Neural cell (in vitro differentiated cells): ENCODE results near the gene AOAH. TPM values are rescaled to one million over a fixed set of nuclear protein-coding genes. Genes with fewer than 3 reads are reported as not detected.

Source experiments
- H2AFZ ChIP-seq: fragments of 200-600, 300-800 bp; sonication (generic), shearing (Covaris generic); 2 replicates; pipeline ENCODE4 v1.6.0; 2014; ENCODE audit warnings: low read depth, mild to moderate bottlenecking, antibody characterized with exemption, low read length, moderate library complexity
- H3F3A ChIP-seq: fragments of 200-600 bp; shearing (Covaris generic); 2 replicates; pipeline ENCODE4 v1.6.1; 2016; ENCODE audit warnings: mild to moderate bottlenecking, moderate library complexity, mixed read lengths, antibody characterized with exemption, low read length; ENCODE audit not compliant: insufficient read depth, poor library complexity, severe bottlenecking
- H3K27ac ChIP-seq: fragments of 200-600, 300-800 bp; sonication (generic), shearing (Covaris generic); 2 replicates; pipeline ENCODE4 v1.5.1; 2014; ENCODE audit warnings: mild to moderate bottlenecking, low read length, moderate library complexity
- H3K27me3 ChIP-seq: fragments of 300-800, 200-600 bp; sonication (generic), shearing (Covaris generic); 2 replicates; pipeline ENCODE4 v1.6.0; 2014; ENCODE audit warnings: mild to moderate bottlenecking, low read depth, low read length, moderate library complexity; ENCODE audit not compliant: insufficient read depth
- H3K36me3 ChIP-seq: fragments of 300-800, 200-600 bp; sonication (generic), shearing (Covaris generic); 2 replicates; pipeline ENCODE4 v1.5.1; 2014; ENCODE audit warnings: mild to moderate bottlenecking, antibody characterized with exemption, low read length, moderate library complexity; ENCODE audit not compliant: insufficient read depth
- H3K4me2 ChIP-seq: fragments of 300-800, 200-600 bp; sonication (generic), shearing (Covaris generic); 2 replicates; pipeline ENCODE4 v1.6.0; 2014; ENCODE audit warnings: mild to moderate bottlenecking, low read length
- H3K4me3 ChIP-seq: fragments of 300-800, 200-600 bp; sonication (generic), shearing (Covaris generic); 2 replicates; pipeline ENCODE4 v1.5.1; 2014; ENCODE audit warnings: mild to moderate bottlenecking, low read length, moderate library complexity
- H3K79me2 ChIP-seq: fragments of 200-600 bp; shearing (Covaris generic); replicated peaks from 2 replicates; pipeline ENCODE4 v1.6.0; 2014; ENCODE audit warnings: mild to moderate bottlenecking, low read length, moderate library complexity; ENCODE audit not compliant: insufficient read depth
- H3K9ac ChIP-seq: fragments of 300-800, 200-600 bp; sonication (generic), shearing (Covaris generic); 2 replicates; pipeline ENCODE4 v1.6.1; 2016; ENCODE audit warnings: mild to moderate bottlenecking, low read length, mixed read lengths
- H3K9me2 ChIP-seq: fragments of 200-600 bp; shearing (Covaris generic); 2 replicates; pipeline ENCODE4 v1.6.1; 2016; ENCODE audit warnings: mild to moderate bottlenecking, low read length, mixed read lengths; ENCODE audit not compliant: insufficient read depth
- H3K9me3 ChIP-seq: fragments of 200-600, 300-800 bp; sonication (generic), shearing (Covaris generic); 2 replicates; pipeline ENCODE4 v1.6.1; 2016; ENCODE audit warnings: mild to moderate bottlenecking, mixed run types, low read length, moderate library complexity, mixed read lengths
- H4K20me1 ChIP-seq: fragments of 200-600 bp; shearing (Covaris generic); 2 replicates; pipeline ENCODE4 v1.6.1; 2016; ENCODE audit warnings: mild to moderate bottlenecking, mixed run types; ENCODE audit not compliant: insufficient read depth
- EP300 ChIP-seq: fragments of 450-650 bp; conservative IDR thresholded peaks from 2 replicates; pipeline ENCODE4 v1.6.1; 2014; ENCODE audit warnings: antibody characterized with exemption, mild to moderate bottlenecking, moderate library complexity; ENCODE audit not compliant: poor library complexity, severe bottlenecking
- EZH2 ChIP-seq: fragments of 200-600, 300-800 bp; shearing (Covaris generic), sonication (generic); IDR thresholded peaks from 2 replicates; pipeline ENCODE4 v1.6.1; 2014; ENCODE audit warnings: antibody characterized with exemption, low read length, borderline replicate concordance, mild to moderate bottlenecking; ENCODE audit not compliant: insufficient read depth, poor library complexity, severe bottlenecking
- MXI1 ChIP-seq: fragments of 450-650 bp; conservative IDR thresholded peaks from 2 replicates; pipeline ENCODE4 v1.6.1; 2014; ENCODE audit warnings: antibody characterized with exemption, mild to moderate bottlenecking; ENCODE audit not compliant: poor library complexity, severe bottlenecking
- POLR2AphosphoS5 ChIP-seq: IDR thresholded peaks from 2 replicates; pipeline ENCODE4 v1.6.1; 2012
- RAD21 ChIP-seq: fragments of 450-650 bp; conservative IDR thresholded peaks from 2 replicates; pipeline ENCODE4 v1.6.1; 2014; ENCODE audit warnings: antibody characterized with exemption, mild to moderate bottlenecking, moderate library complexity
- SMC3 ChIP-seq: fragments of 450-650 bp; conservative IDR thresholded peaks from 2 replicates; pipeline ENCODE4 v1.6.1; 2014; ENCODE audit warnings: antibody characterized with exemption, mild to moderate bottlenecking, moderate library complexity; ENCODE audit not compliant: poor library complexity
- TAF1 ChIP-seq: IDR thresholded peaks from 2 replicates; pipeline ENCODE4 v1.6.1; 2012; ENCODE audit warnings: low read depth
- polyA plus RNA-seq: library from polyadenylated mRNA; depleted of rRNA; stranded (reverse); fragments of >200 nt; gene quantifications from 2 replicates; pipeline ENCODE4 v1.2.3, GENCODE V29; 2014
- TF ChIP-seq, protein P1 (sequence below): fragments of 450-650 bp; IDR thresholded peaks from 2 replicates; pipeline ENCODE4 v1.5.1; 2014; ENCODE audit warnings: antibody characterized with exemption, mild to moderate bottlenecking, moderate library complexity; ENCODE audit not compliant: poor library complexity, severe bottlenecking
- TF ChIP-seq, protein P2 (sequence below): IDR thresholded peaks from 2 replicates; pipeline ENCODE4 v1.6.1; 2012; ENCODE audit warnings: borderline replicate concordance

The AOAH gene
- polyA plus RNA-seq, 1 donor from 2014 or later = 4.3 TPM

- no peak overlapping the region for H3K4me2 ChIP-seq
- no peak overlapping the region for H3K27ac ChIP-seq
- no peak overlapping the region for H2AFZ ChIP-seq
- no peaks in the 10 kb centered on the region for H3K36me3 ChIP-seq
- H3F3A ChIP-seq = no peaks in the 10 kb centered on the region
- no peak for TF ChIP-seq TAF1
- TF ChIP-seq EZH2 = no peak
- TF ChIP-seq SMC3 = no peak
- TF ChIP-seq RAD21 = no peak
- no peak for TF ChIP-seq POLR2AphosphoS5
- TF ChIP-seq, protein P1, sequence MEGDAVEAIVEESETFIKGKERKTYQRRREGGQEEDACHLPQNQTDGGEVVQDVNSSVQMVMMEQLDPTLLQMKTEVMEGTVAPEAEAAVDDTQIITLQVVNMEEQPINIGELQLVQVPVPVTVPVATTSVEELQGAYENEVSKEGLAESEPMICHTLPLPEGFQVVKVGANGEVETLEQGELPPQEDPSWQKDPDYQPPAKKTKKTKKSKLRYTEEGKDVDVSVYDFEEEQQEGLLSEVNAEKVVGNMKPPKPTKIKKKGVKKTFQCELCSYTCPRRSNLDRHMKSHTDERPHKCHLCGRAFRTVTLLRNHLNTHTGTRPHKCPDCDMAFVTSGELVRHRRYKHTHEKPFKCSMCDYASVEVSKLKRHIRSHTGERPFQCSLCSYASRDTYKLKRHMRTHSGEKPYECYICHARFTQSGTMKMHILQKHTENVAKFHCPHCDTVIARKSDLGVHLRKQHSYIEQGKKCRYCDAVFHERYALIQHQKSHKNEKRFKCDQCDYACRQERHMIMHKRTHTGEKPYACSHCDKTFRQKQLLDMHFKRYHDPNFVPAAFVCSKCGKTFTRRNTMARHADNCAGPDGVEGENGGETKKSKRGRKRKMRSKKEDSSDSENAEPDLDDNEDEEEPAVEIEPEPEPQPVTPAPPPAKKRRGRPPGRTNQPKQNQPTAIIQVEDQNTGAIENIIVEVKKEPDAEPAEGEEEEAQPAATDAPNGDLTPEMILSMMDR = no peak
- no peak for TF ChIP-seq MXI1
- TF ChIP-seq EP300 = no peak
- TF ChIP-seq, protein P2, sequence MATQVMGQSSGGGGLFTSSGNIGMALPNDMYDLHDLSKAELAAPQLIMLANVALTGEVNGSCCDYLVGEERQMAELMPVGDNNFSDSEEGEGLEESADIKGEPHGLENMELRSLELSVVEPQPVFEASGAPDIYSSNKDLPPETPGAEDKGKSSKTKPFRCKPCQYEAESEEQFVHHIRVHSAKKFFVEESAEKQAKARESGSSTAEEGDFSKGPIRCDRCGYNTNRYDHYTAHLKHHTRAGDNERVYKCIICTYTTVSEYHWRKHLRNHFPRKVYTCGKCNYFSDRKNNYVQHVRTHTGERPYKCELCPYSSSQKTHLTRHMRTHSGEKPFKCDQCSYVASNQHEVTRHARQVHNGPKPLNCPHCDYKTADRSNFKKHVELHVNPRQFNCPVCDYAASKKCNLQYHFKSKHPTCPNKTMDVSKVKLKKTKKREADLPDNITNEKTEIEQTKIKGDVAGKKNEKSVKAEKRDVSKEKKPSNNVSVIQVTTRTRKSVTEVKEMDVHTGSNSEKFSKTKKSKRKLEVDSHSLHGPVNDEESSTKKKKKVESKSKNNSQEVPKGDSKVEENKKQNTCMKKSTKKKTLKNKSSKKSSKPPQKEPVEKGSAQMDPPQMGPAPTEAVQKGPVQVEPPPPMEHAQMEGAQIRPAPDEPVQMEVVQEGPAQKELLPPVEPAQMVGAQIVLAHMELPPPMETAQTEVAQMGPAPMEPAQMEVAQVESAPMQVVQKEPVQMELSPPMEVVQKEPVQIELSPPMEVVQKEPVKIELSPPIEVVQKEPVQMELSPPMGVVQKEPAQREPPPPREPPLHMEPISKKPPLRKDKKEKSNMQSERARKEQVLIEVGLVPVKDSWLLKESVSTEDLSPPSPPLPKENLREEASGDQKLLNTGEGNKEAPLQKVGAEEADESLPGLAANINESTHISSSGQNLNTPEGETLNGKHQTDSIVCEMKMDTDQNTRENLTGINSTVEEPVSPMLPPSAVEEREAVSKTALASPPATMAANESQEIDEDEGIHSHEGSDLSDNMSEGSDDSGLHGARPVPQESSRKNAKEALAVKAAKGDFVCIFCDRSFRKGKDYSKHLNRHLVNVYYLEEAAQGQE = no peak
- no peaks in the 10 kb centered on the region for H3K9me2 ChIP-seq
- no peaks in the 10 kb centered on the region for H3K79me2 ChIP-seq
- no peaks in the 10 kb centered on the region for H3K9me3 ChIP-seq
- no peak overlapping the region for H3K4me3 ChIP-seq
- H3K9ac ChIP-seq = no peak overlapping the region
- no peaks in the 10 kb centered on the region for H4K20me1 ChIP-seq
- H3K27me3 ChIP-seq = no peaks in the 10 kb centered on the region
These were observed 112.6 kb downstream of the AOAH start for GRCh38 chr7:36611703-36612102.

- H3K36me3 ChIP-seq = no peaks in the 10 kb centered on the region
- no peak overlapping the region for H3K27ac ChIP-seq
- H4K20me1 ChIP-seq = no peaks in the 10 kb centered on the region
- no peak overlapping the region for H3K9ac ChIP-seq
- TF ChIP-seq TAF1 (no peak), EP300 (no peak), RAD21 (no peak), MXI1 (no peak), POLR2AphosphoS5 (no peak), EZH2 (no peak), SMC3 (no peak)
- TF ChIP-seq, protein P2 = no peak
- TF ChIP-seq, protein P1 = no peak
- no peaks in the 10 kb centered on the region for H3K27me3 ChIP-seq
- H2AFZ ChIP-seq = no peak overlapping the region
- no peaks in the 10 kb centered on the region for H3K9me3 ChIP-seq
- H3K4me2 ChIP-seq = no peak overlapping the region
- H3F3A ChIP-seq = no peaks in the 10 kb centered on the region
- no peaks in the 10 kb centered on the region for H3K79me2 ChIP-seq
- H3K9me2 ChIP-seq = no peaks in the 10 kb centered on the region
- no peak overlapping the region for H3K4me3 ChIP-seq
These were observed 116.6 kb downstream of the AOAH start for GRCh38 chr7:36607721-36608095.
